GM23248 (cell line): ENCODE data around the gene PLEKHA6. TPM values are rescaled to one million over a fixed set of nuclear protein-coding genes. Genes with fewer than 3 reads are reported as not detected.

Experiments
- DNase-seq: peaks from one replicate; pipeline ENCODE4 v3.0.0-alpha.2; 2015
- H2AFZ ChIP-seq: fragments of 200-600 bp; sonication (generic); 2 replicates; pipeline ENCODE4 v1.6.1; 2016; ENCODE audit warnings: antibody characterized with exemption
- H3F3A ChIP-seq: fragments of 200-600 bp; sonication (generic); 2 replicates; pipeline ENCODE4 v1.6.1; 2016; ENCODE audit warnings: mild to moderate bottlenecking, antibody characterized with exemption, mixed run types; ENCODE audit not compliant: insufficient read depth
- H3K27ac ChIP-seq: fragments of 200-600 bp; sonication (generic); 2 replicates; pipeline ENCODE4 v1.5.1; 2016; ENCODE audit warnings: mild to moderate bottlenecking
- H3K27me3 ChIP-seq: fragments of 200-600 bp; sonication (generic); replicated peaks from 2 replicates; pipeline ENCODE4 v1.6.1; 2016; ENCODE audit warnings: mild to moderate bottlenecking; ENCODE audit not compliant: insufficient read depth
- H3K36me3 ChIP-seq: fragments of 200-600 bp; sonication (generic); 2 replicates; pipeline ENCODE4 v1.6.1; 2016; ENCODE audit warnings: low read depth, mild to moderate bottlenecking
- H3K4me1 ChIP-seq: fragments of 200-600 bp; sonication (generic); 2 replicates; pipeline ENCODE4 v1.6.1; 2016; ENCODE audit warnings: mild to moderate bottlenecking; ENCODE audit not compliant: insufficient read depth
- H3K4me2 ChIP-seq: fragments of 200-600 bp; sonication (generic); one replicate; pipeline ENCODE4 v1.6.1; 2016; ENCODE audit warnings: mild to moderate bottlenecking; ENCODE audit not compliant: unreplicated experiment
- H3K4me3 ChIP-seq: fragments of 200-600 bp; sonication (generic); 2 replicates; pipeline ENCODE4 v1.5.1; 2016; ENCODE audit warnings: mild to moderate bottlenecking
- H3K79me2 ChIP-seq: fragments of 200-600 bp; sonication (generic); 2 replicates; pipeline ENCODE4 v1.6.1; 2016; ENCODE audit warnings: mild to moderate bottlenecking; ENCODE audit not compliant: insufficient read depth
- H3K9ac ChIP-seq: fragments of 200-600 bp; sonication (generic); 2 replicates; pipeline ENCODE4 v1.6.1; 2016; ENCODE audit warnings: mild to moderate bottlenecking
- H3K9me2 ChIP-seq: fragments of 200-600 bp; sonication (generic); 2 replicates; pipeline ENCODE4 v1.6.1; 2016; ENCODE audit warnings: mixed run types, mild to moderate bottlenecking, moderate library complexity; ENCODE audit not compliant: insufficient read depth
- H3K9me3 ChIP-seq: fragments of 200-600 bp; sonication (generic); one replicate; pipeline ENCODE4 v1.6.1; 2017; ENCODE audit warnings: low read depth
- H4K20me1 ChIP-seq: fragments of 200-600 bp; sonication (generic); 2 replicates; pipeline ENCODE4 v1.6.0; 2016; ENCODE audit not compliant: insufficient read depth
- EZH2 ChIP-seq: fragments of 200-600 bp; sonication (generic); IDR thresholded peaks from 2 replicates; pipeline ENCODE4 v1.6.1; 2018; ENCODE audit warnings: antibody characterized with exemption, mild to moderate bottlenecking; ENCODE audit not compliant: insufficient read depth, poor library complexity, severe bottlenecking
- EZH2phosphoT487 ChIP-seq: fragments of 200-600 bp; sonication (generic); IDR thresholded peaks from 2 replicates; pipeline ENCODE4 v1.6.1; 2018; ENCODE audit warnings: antibody characterized with exemption, moderate library complexity, mild to moderate bottlenecking, low read depth; ENCODE audit not compliant: insufficient read depth
- WGBS, 2 experiments: methylation state at CpG; one replicate each; pipeline ENCODE4 v1.1.6; 2015 to 2017; ENCODE audit warnings: low lambda C conversion rate in 2 of 2, low coverage in 1 of 2; ENCODE audit errors: missing lambda C conversion rate in 2 of 2; 5-methylcytosine and 5-hydroxymethylcytosine counted together
- in situ Hi-C: fragments of 300-500 bp; cut with MboI; formaldehyde crosslinking; loops from 2 replicates; pipeline ENCODE4 v1.15.0; 2020
- polyA plus RNA-seq: library from polyadenylated mRNA; unstranded; fragments of >200 nt; fragmentation: Nextera tagmentation; extraction: Ambion mirVana; gene quantifications from 2 replicates; pipeline ENCODE4 v1.2.1, GENCODE V29; 2016
- total RNA-seq: library from RNA; depleted of rRNA; stranded (reverse); fragments of >200 nt; shearing (Covaris generic); gene quantifications from 2 replicates; pipeline ENCODE4 v1.2.3, GENCODE V29; 2014

PLEKHA6 gene
- total and polyA plus RNA-seq, 2 experiments from 2014 or later: 4.5 to 7.3 TPM

DNA sequence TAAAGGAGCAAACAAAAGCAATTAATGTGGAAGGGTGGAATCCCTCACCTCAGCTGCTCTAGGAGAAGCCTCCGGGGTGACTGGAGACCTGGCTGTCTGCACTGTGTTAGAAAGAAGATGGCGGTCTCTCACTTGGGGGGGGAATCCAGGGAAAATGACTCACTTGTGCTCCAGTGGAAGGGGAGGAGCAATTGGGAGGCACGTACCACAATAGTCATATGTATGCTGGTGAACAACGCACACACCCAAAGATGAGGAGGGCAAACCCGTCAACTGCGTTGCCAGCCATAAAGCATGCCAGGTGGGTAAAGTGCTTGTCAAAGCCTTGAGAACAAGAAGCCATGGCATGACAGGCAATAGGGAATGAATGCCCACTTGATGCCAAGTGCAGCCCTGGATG, 22.1 kb downstream of the PLEKHA6 start:
- H3K36me3 ChIP-seq: no peaks in the 10 kb centered on the region
- peak overlapping the region; percentile 78 for H3K9ac ChIP-seq
- peak overlapping the region; percentile 69 for H3K4me3 ChIP-seq
- H3K79me2 ChIP-seq: peaks cover 16% of the 10 kb centered on the region; the same call in 1 of the 2 replicates
- in situ Hi-C loops: no loop called here
- H3K4me1 ChIP-seq: peaks cover 41% of the 10 kb centered on the region
- DNase-seq: peak; percentile 90
- peak overlapping the region; percentile 88 for H2AFZ ChIP-seq
- H3F3A ChIP-seq: peaks cover 27% of the 10 kb centered on the region
- no peaks in the 10 kb centered on the region for H3K27me3 ChIP-seq
- no peaks in the 10 kb centered on the region for H3K9me2 ChIP-seq
- peak overlapping the region; percentile 83 for H3K27ac ChIP-seq
- 13 to 16% methylated on average over 6 of the region's 6 CpGs for WGBS, 2 experiments
- TF ChIP-seq EZH2phosphoT487 (no peak), EZH2 (no peak)
- H4K20me1 ChIP-seq: no peaks in the 10 kb centered on the region
- peak overlapping the region; percentile 80 for H3K4me2 ChIP-seq
- H3K9me3 ChIP-seq: no peaks in the 10 kb centered on the region

DNA sequence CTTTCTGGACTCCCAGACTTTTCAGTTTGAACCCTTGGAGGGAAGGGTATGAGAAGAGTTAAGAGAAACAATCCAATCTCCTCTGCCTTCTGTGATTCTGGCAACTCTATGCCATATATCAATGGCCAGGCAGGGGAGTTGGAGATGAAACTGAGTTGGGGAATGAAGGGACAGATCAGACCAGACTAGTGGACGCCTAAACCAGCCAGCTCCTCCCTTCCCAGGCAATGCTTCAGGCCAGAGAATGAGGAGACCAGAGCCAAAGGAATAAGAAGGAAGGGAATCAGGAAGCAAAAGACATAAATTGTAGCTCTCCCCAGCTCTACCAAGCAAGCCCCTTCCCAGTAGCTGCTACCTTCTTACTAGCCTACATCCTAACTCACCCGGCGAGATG, 22.7 kb downstream of the PLEKHA6 start:
- H3K79me2 ChIP-seq: peaks cover 16% of the 10 kb centered on the region; the same call in 1 of the 2 replicates
- in situ Hi-C loops: no loop called here
- DNase-seq: peak; percentile 71
- WGBS, 2 experiments: 19 to 26% methylated on average over 3 of the region's 3 CpGs
- no peaks in the 10 kb centered on the region for H3K9me2 ChIP-seq
- H4K20me1 ChIP-seq: no peaks in the 10 kb centered on the region
- TF ChIP-seq EZH2phosphoT487: no peak
- H3K27ac ChIP-seq: peak overlapping the region; percentile 83
- H3F3A ChIP-seq: peaks cover 23% of the 10 kb centered on the region
- peaks cover 37% of the 10 kb centered on the region for H3K4me1 ChIP-seq
- H3K4me2 ChIP-seq: peak overlapping the region; percentile 80
- no peaks in the 10 kb centered on the region for H3K36me3 ChIP-seq
- peak overlapping the region; percentile 88 for H2AFZ ChIP-seq
- no peaks in the 10 kb centered on the region for H3K9me3 ChIP-seq
- H3K9ac ChIP-seq: peak overlapping the region; percentile 78
- H3K27me3 ChIP-seq: no peaks in the 10 kb centered on the region
- peak overlapping the region; percentile 69 for H3K4me3 ChIP-seq

DNA sequence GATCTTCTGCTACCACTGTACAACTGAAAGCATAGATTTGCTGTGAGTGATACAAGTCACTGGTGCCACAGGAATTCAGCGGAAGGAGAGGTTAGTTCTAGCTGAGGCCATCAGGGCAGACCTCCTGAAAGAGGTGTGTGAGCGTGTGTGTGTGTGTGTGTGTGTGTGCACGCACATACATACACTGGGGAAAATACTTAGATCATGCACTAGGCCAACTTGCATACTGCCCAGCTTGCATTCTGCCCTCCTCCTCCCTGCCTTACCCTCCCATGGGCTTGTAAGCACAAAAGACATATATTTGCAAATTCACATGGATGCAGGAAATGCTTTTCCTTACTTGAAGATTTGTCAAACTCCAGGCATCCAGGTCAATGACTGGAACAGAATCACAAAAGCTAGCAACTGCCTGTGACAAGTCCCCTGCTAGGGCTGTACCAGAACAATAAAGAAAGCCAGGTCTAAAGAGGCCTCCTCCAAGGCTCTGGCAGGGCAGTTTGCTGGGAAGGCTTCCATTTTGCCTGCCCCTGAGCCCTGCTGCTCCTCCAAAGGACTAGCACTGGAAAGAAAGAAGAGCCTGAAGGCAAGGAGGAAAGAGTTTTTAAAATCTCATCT, 23.2 kb downstream of the PLEKHA6 start:
- no peaks in the 10 kb centered on the region for H3K36me3 ChIP-seq
- no peak for TF ChIP-seq EZH2
- TF ChIP-seq EZH2phosphoT487: no peak
- WGBS, 2 experiments: 96% methylated on average over 3 of the region's 3 CpGs
- peaks cover 32% of the 10 kb centered on the region for H3K4me1 ChIP-seq
- no peak for DNase-seq
- peak overlapping the region; percentile 80 for H3K4me2 ChIP-seq
- peaks cover 16% of the 10 kb centered on the region; the same call in 1 of the 2 replicates for H3K79me2 ChIP-seq
- no peaks in the 10 kb centered on the region for H4K20me1 ChIP-seq
- peak overlapping the region; percentile 69 for H3K4me3 ChIP-seq
- peaks cover 18% of the 10 kb centered on the region for H3F3A ChIP-seq
- peak overlapping the region; percentile 78 for H3K9ac ChIP-seq
- in situ Hi-C loops: no loop called here
- H3K27ac ChIP-seq: peak overlapping the region; percentile 83
- peak overlapping the region; percentile 88 for H2AFZ ChIP-seq
- H3K9me2 ChIP-seq: no peaks in the 10 kb centered on the region
- H3K27me3 ChIP-seq: no peaks in the 10 kb centered on the region
- H3K9me3 ChIP-seq: no peaks in the 10 kb centered on the region

DNA sequence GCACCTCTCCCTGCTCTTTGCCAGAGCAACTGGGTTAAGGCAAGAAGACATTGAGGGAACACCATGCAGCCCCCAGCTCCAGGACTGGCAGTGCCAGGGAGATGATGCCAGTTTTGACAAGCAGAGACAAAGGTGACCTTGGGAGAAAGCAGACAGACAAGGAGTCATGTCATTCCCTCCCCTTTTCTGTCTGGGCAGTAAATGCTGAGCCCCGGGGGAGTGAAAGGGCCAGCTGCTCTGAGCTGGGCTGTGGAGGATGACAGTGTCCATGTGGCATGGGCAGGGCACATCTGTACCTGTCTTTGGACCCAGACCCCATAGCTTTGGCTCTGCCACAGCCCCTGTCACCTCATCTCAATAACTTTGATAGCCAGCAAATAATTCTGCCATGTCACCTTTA, 24.2 kb downstream of the PLEKHA6 start:
- TF ChIP-seq EZH2: no peak
- no peak for TF ChIP-seq EZH2phosphoT487
- H4K20me1 ChIP-seq: no peaks in the 10 kb centered on the region
- H3K9ac ChIP-seq: no peak overlapping the region
- H3K27ac ChIP-seq: no peak overlapping the region
- no peaks in the 10 kb centered on the region for H3K9me3 ChIP-seq
- no peak overlapping the region for H3K4me3 ChIP-seq
- no peaks in the 10 kb centered on the region for H3K9me2 ChIP-seq
- in situ Hi-C loops: no loop called here
- 83 to 92% methylated on average over 1 of the region's 1 CpG for WGBS, 2 experiments
- peak overlapping the region; percentile 80 for H3K4me2 ChIP-seq
- peaks cover 9% of the 10 kb centered on the region for H3F3A ChIP-seq
- H2AFZ ChIP-seq: no peak overlapping the region
- no peak for DNase-seq
- peaks cover 18% of the 10 kb centered on the region; the same call in 1 of the 2 replicates for H3K79me2 ChIP-seq
- H3K36me3 ChIP-seq: no peaks in the 10 kb centered on the region
- peaks cover 24% of the 10 kb centered on the region; the same call in 1 of the 2 replicates for H3K4me1 ChIP-seq
- H3K27me3 ChIP-seq: no peaks in the 10 kb centered on the region
